T-helper 17 cell (primary cell): ENCODE results near the gene ZNF493. TPM values are rescaled to one million over a fixed set of nuclear protein-coding genes. Genes with fewer than 3 reads are reported as not detected.

Experiments
- ATAC-seq: fragments of 150-1000 bp; cut with Tn5 transposase; 2 replicates; pipeline ENCODE4 v1.10.0; 2021; ENCODE audit warnings: mild to moderate bottlenecking, moderate library complexity
- DNase-seq, 3 donors: peaks; one replicate each; pipeline versions ENCODE4 v3.0.0 to v3.0.0-alpha.2; 2020 to 2021
- H3K9me3 ChIP-seq: one replicate; pipeline ENCODE4 v1.7.0; 2013; ENCODE audit warnings: low read length, mild to moderate bottlenecking; ENCODE audit not compliant: control insufficient read depth, poor library complexity, severe bottlenecking
- H3K27ac Mint-ChIP-seq: one replicate; pipeline ENCODE4 v1.8.0; 2022; ENCODE audit warnings: mild to moderate bottlenecking, moderate library complexity, mixed read lengths
- H3K27me3 Mint-ChIP-seq: one replicate; pipeline ENCODE4 v1.8.0; 2022; ENCODE audit warnings: mixed read lengths
- H3K36me3 Mint-ChIP-seq: one replicate; pipeline ENCODE4 v1.8.0; 2022; ENCODE audit warnings: low read depth, mixed read lengths
- H3K4me1 Mint-ChIP-seq: one replicate; pipeline ENCODE4 v1.8.0; 2022; ENCODE audit warnings: mild to moderate bottlenecking, mixed read lengths
- H3K4me3 Mint-ChIP-seq: one replicate; pipeline ENCODE4 v1.8.0; 2022; ENCODE audit warnings: mild to moderate bottlenecking, moderate library complexity, mixed read lengths
- total RNA-seq, 4 donors: library from RNA in 2 of 4; stranded (reverse) in 2 of 4; gene quantifications; one replicate each; pipeline ENCODE4 v1.2.3 and lab custom pipeline; 2022 to 2026

ZNF493 gene
- total RNA-seq, 2 donors from 2014 or later = 25.6 to 33.9 TPM

DNA sequence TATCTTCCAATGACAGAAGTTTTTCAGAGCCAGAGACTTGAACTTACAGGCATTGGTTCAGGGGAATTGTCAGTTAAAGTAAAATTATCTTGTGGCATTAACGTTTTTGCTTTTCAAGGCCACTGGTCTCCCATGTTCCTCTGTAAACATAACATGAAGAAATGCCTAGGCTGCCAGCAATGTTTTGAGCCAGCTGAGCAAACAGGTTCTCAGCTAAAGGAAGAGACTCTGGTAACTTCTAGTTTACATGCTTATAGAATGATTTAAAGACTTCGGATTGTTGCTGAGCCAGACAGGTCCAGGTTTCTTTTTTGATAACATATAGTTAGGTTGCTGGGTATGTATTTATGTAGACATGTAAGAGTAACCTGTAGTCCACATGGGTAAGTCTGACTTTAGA, 35.7 kb downstream of the ZNF493 start:
- ATAC-seq (no peak), DNase-seq (no peak)
- no peaks in the 10 kb centered on the region for H3K36me3 Mint-ChIP-seq
- H3K27me3 Mint-ChIP-seq = no peaks in the 10 kb centered on the region
- H3K27ac Mint-ChIP-seq = no peak overlapping the region
- no peak overlapping the region for H3K4me3 Mint-ChIP-seq
- H3K4me1 Mint-ChIP-seq = no peaks in the 10 kb centered on the region
- peaks cover 19% of the 10 kb centered on the region for H3K9me3 ChIP-seq

DNA sequence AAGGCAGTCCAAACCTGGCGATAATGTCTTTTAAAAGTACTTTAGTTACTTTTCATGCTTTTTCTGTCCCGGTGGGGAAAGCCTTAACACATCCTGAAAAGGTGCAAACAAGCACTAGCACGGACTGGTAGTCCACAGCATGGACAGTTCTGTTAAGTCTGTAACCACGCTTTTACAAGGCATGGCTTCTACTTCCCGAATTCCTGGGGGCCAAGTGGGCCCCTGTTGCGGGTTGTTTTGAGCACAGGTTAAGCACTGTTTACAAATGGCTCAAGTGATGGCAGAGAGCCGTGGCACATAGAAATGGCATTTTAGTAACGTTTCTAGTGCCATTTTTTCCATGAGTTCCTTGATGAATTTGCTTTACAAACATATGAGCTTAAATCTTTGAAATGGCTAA, 37.6 kb downstream of the ZNF493 start:
- Mint-ChIP-seq H3K27me3 (no peaks in the 10 kb centered on the region), H3K36me3 (no peaks in the 10 kb centered on the region), H3K27ac (no peak overlapping the region), H3K4me1 (no peaks in the 10 kb centered on the region), H3K4me3 (no peak overlapping the region)
- H3K9me3 ChIP-seq = peaks cover 13% of the 10 kb centered on the region
- DNase-seq = no peak
- no peak for ATAC-seq

DNA sequence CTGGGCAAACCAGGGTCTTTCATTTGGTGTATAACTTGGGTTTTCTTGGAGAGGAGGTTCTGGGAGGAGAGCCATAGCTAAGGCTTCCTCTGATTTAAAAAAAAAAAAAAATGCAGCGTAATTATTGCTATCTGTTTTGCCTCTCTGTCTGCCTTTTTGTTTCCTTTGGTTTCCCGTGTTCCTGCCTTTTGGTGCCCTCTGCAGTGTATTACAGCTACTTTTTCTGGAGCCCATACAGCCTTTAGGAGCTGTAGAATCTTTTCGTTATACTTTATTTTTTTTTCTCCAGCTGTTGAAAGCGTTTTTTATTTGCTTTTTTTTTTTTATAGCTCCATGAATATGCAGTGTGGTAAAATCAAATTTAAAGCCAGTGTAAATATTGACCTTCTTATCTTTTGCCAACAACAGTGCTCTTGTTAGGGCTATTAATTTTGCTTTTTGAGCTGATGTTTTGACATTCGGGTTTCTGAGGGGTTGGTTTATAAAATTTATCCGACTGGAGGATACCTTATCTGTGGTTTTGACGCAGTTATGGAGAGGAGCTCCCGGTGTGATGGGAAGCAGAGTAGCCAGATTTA, 38.1 kb downstream of the ZNF493 start:
- Mint-ChIP-seq H3K4me3 (no peak overlapping the region), H3K27ac (no peak overlapping the region), H3K4me1 (no peaks in the 10 kb centered on the region), H3K27me3 (no peaks in the 10 kb centered on the region), H3K36me3 (no peaks in the 10 kb centered on the region)
- peaks cover 13% of the 10 kb centered on the region for H3K9me3 ChIP-seq
- no peak for ATAC-seq
- DNase-seq = no peak

DNA sequence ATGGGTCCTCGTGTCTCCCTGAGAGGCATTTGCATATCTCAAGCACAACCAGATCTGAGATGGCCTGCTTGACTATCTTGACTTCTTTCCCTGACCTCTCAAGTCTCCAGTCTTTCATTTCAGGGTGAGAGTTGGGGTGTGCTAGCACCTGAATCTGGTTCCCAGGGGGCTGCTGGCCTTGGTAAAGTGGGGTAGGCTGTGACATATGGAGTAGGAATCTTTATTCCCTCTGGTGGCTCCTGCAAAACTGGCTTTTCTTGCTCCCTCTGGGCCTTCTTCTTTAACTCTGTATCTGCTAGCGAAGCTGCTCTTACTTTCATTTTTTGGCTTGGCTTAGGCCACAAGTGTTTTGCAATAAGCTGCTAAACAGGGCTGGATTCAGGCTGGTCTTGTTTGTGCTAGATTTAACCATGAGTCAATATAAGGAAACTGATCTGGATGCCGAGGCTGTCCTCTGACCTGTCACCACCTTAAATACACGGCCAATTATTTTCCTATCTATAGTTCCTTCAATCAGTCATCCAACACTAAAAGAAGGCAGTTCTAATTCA, 42.3 kb downstream of the ZNF493 start:
- Mint-ChIP-seq H3K4me3 (no peak overlapping the region), H3K27me3 (no peaks in the 10 kb centered on the region), H3K4me1 (no peaks in the 10 kb centered on the region), H3K36me3 (no peaks in the 10 kb centered on the region), H3K27ac (no peak overlapping the region)
- ATAC-seq (no peak), DNase-seq (no peak)
- H3K9me3 ChIP-seq = peaks cover 16% of the 10 kb centered on the region

DNA sequence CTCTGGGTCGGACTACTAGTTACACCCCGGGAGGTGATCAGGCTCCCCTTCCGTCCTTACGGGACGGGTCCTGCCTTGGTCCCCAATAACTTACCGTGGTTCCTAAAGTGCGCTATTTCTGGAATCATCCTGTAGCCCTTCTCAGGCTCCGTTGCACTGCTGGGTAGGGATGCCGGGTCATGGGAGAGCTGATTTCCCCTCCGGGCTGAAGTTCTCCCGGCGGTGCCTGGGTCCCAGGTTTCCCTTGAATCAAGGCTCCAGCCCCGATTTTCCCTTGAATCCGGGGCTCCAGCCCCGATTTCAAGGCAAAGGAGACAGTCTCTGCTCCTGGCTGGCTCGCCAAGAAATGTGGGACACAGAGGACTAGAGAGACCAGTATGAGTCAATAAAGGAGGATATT, 43.4 kb downstream of the ZNF493 start:
- no peaks in the 10 kb centered on the region for H3K4me1 Mint-ChIP-seq
- H3K27ac Mint-ChIP-seq = no peak overlapping the region
- no peak overlapping the region for H3K4me3 Mint-ChIP-seq
- no peak for ATAC-seq
- no peaks in the 10 kb centered on the region for H3K27me3 Mint-ChIP-seq
- H3K36me3 Mint-ChIP-seq = no peaks in the 10 kb centered on the region
- DNase-seq = no peak
- peaks cover 18% of the 10 kb centered on the region for H3K9me3 ChIP-seq

DNA sequence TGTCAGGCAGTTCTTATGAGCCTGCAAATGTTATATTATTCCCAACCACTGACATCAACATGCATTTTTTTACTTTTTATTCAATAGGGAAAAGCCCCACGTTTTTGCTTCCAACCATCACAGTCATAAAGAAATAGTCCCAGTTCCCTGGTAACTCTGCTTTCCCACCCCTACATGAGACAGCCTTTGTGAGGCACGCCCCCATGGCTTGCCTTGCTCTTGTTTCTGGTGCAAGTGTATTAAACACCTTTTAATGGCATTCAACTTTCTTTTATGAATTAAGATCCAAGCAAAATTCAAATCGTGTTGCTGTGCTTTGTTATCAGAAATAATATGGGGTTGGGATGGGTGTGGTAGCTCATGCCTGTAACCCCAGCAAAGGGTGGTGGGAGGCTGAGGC, 54.3 kb downstream of the ZNF493 start:
- H3K4me3 Mint-ChIP-seq = no peak overlapping the region
- H3K27ac Mint-ChIP-seq = no peak overlapping the region
- DNase-seq (no peak), ATAC-seq (no peak)
- no peaks in the 10 kb centered on the region for H3K36me3 Mint-ChIP-seq
- H3K4me1 Mint-ChIP-seq = no peaks in the 10 kb centered on the region
- H3K9me3 ChIP-seq = peaks cover 4% of the 10 kb centered on the region
- H3K27me3 Mint-ChIP-seq = no peaks in the 10 kb centered on the region

DNA sequence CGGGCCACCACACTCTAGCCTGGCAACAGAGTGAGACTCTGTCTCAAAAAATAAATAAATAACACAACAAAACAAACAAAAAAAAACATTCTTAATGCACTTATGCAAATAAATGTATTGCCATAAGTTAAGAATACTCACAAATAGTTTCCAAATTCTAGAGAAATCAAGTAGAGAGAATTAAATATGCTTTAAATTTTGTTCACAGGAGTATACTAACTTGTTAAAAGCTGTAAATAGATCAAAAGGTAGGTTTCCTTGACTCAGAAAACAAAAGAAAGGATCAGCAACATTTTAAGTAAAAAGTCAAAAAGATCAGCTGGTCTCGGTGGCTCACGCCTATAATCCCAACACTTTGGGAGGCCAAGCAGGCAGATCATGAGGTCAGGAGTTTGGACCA, 58.0 kb downstream of the ZNF493 start:
- no peak for ATAC-seq
- Mint-ChIP-seq H3K4me1 (no peaks in the 10 kb centered on the region), H3K27me3 (no peaks in the 10 kb centered on the region), H3K36me3 (no peaks in the 10 kb centered on the region), H3K27ac (no peak overlapping the region), H3K4me3 (no peak overlapping the region)
- DNase-seq = no peak
- peaks cover 4% of the 10 kb centered on the region for H3K9me3 ChIP-seq

DNA sequence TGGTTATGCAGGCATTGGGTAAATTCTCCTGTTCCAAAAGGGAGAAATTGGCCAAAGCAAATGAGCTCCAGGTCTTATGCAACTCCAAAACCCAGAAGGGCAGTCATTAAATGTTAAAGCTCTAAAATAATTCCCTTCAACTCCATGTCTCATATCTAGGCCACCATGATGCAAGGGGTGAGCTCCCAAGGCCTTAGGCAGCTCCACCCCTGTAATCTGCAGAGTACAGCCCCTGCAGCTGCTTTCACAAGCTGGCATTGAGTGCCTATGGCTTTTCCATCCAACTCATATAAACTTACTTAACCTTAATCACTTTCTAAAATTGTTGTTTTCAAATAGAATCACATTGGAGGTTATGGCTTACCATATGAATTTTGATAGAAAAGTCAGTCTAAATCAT, 63.8 kb downstream of the ZNF493 start:
- peaks cover 5% of the 10 kb centered on the region for H3K36me3 Mint-ChIP-seq
- H3K27me3 Mint-ChIP-seq = peaks cover 15% of the 10 kb centered on the region
- no peaks in the 10 kb centered on the region for H3K9me3 ChIP-seq
- DNase-seq (no peak), ATAC-seq (no peak)
- H3K4me3 Mint-ChIP-seq = no peak overlapping the region
- H3K27ac Mint-ChIP-seq = no peak overlapping the region
- H3K4me1 Mint-ChIP-seq = peaks cover 4% of the 10 kb centered on the region

DNA sequence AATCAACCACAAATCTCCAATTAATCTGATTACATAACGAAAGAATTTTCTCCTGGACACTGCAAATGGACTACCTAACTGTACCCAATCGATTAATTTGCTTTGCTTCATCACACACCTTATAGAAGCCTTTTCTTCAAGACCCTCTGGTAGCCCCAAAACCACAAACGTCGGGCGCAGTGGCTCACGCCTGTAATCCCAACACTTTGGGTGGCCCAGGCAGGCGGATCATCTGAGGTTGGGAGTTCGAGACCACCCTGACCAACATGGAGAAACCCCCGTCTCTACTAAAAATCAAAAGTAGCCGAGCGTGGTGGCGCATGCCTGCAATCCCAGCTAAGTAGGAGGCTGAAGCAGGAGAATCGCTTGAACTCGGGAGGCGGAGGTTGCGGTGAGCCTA, 65.6 kb downstream of the ZNF493 start:
- Mint-ChIP-seq H3K36me3 (peaks cover 5% of the 10 kb centered on the region), H3K4me3 (no peak overlapping the region), H3K27me3 (peaks cover 15% of the 10 kb centered on the region), H3K27ac (no peak overlapping the region), H3K4me1 (peaks cover 4% of the 10 kb centered on the region)
- no peaks in the 10 kb centered on the region for H3K9me3 ChIP-seq
- no peak for ATAC-seq
- no peak for DNase-seq

DNA sequence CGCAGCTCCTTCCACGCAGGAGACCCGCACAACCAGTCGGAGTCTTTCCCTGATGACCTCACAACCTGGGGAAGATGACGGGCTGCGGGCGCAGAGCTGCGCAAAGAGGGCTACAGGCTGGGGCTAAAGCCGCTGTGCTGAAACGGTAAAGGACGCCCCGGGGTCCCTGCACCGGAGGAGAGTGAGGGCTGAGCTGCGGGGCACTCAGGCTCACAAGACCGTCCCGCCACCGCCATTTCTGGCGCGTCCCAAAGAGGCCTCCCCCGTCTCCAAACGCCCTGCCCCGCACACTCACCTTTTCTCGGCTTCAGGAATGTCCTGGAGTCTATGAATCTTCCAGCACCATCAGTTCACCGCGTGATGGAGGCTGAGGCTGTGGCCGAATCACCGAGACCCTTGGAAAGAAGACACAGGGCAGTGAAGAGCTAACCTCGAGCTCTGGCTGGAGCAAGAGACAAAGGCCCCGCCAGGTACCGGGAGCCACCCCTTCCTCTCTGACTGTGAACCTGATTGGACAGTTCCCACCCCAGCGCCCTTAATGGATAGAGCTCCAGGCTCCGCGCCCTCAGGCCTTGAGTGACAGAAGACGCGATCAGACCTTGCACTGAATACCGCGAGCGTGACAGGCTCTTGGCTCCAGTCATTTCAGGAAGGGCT, 66.6 kb downstream of the ZNF493 start:
- Mint-ChIP-seq H3K27ac (peak overlapping the region; percentile 67), H3K4me1 (peaks cover 4% of the 10 kb centered on the region), H3K4me3 (peak overlapping the region; percentile 88), H3K27me3 (peaks cover 15% of the 10 kb centered on the region), H3K36me3 (peaks cover 5% of the 10 kb centered on the region)
- H3K9me3 ChIP-seq = no peaks in the 10 kb centered on the region
- no peak for DNase-seq
- peak; percentile 89 for ATAC-seq

DNA sequence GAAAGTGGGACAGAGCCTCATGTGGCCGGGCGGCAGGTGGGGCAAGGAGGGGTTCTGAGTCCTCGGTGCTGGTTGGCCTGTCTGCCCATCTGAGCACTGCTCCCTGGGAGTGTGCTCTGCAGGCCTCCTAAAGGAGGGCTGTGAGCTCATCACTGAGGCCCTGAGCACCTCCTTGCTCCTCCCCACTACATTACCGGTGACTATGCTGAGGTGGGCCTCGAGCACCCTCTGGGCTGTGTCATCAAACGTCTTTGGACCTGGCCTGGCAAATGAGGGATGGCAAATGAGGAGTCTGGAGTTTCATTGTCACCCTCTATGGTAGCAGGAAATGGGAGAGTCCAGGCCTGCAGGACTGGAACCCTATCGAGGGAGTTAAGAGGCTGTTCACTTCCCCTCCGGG, 69.7 kb downstream of the ZNF493 start:
- DNase-seq (no peak), ATAC-seq (no peak)
- Mint-ChIP-seq H3K27me3 (peaks cover 15% of the 10 kb centered on the region), H3K27ac (no peak overlapping the region), H3K4me3 (no peak overlapping the region), H3K36me3 (peaks cover 5% of the 10 kb centered on the region), H3K4me1 (peaks cover 4% of the 10 kb centered on the region)
- H3K9me3 ChIP-seq = no peaks in the 10 kb centered on the region

DNA sequence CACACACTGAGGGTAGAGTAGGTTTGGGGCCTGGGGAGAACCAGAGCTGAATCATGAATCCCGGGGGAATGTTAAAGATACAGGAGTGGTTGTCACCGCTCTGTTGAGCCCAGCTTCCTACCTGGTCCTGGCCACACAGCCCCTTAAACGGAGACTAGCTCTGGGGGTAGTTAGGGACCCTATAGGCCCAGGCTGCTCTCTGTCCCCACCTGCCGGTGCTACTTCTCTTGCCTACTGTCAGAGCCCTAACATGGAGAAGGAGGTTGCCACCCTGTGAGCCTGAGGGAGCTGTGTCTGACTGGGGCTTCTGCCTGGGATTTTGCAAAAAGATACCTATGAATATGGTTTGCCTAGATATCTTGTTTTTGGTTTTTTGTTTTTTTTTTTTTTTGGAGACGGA, 71.9 kb downstream of the ZNF493 start:
- Mint-ChIP-seq H3K36me3 (peaks cover 2% of the 10 kb centered on the region), H3K4me1 (peaks cover 1% of the 10 kb centered on the region), H3K27me3 (peaks cover 7% of the 10 kb centered on the region), H3K27ac (no peak overlapping the region), H3K4me3 (no peak overlapping the region)
- no peak for ATAC-seq
- DNase-seq = no peak
- no peaks in the 10 kb centered on the region for H3K9me3 ChIP-seq

DNA sequence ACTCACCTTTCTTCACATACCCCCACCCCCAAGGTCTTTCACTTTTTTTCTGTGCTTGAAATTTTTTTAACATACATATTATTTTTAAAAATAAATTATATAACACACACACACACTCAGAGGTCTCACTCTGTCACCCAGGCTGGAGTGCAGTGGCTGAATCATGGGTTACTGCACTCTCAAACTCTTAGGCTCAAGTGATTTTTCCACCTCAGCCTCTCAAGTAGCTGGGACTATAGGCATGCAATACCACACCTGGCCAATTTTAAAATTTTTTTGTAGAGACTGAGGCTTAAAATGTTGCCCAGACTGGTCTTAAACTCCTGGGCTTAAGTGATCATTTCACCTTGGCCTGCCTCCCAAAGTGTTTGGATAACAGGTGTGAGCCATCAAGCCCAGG, 75.6 kb downstream of the ZNF493 start:
- no peak for DNase-seq
- no peaks in the 10 kb centered on the region for H3K36me3 Mint-ChIP-seq
- no peak for ATAC-seq
- no peaks in the 10 kb centered on the region for H3K9me3 ChIP-seq
- H3K4me1 Mint-ChIP-seq = peaks cover 2% of the 10 kb centered on the region
- H3K27me3 Mint-ChIP-seq = no peaks in the 10 kb centered on the region
- no peak overlapping the region for H3K27ac Mint-ChIP-seq
- no peak overlapping the region for H3K4me3 Mint-ChIP-seq

DNA sequence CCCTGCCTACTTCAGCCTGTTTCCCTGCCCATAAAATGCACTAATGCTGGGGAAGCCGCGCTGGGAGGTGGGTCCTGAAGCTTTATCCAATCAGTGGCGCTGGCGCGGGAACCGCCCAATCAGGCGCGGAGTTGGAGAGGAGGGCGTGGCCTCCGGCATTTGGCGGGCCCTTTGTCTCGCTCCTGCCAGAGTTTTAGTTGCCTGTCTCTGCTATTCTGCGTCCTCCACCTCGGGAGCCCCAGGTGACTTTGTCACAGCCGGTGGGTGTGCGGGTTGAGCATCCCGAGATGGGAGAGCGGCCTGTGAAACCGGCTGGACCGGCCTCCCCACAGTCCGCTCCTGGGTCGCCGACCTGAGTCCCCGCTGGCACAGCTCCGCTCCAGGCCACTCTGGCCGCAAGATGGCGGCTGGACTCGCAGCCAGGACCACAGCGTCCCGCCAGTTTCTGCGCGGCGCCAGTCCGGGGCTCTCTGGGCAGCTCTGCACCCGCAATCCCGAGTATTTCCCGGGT, 77.8 kb downstream of the ZNF493 start:
- peak overlapping the region; percentile 72 for H3K4me3 Mint-ChIP-seq
- H3K27ac Mint-ChIP-seq = no peak overlapping the region
- no peaks in the 10 kb centered on the region for H3K9me3 ChIP-seq
- peak; percentile 44 to 72 (median 61) for DNase-seq
- no peaks in the 10 kb centered on the region for H3K36me3 Mint-ChIP-seq
- ATAC-seq = peak; percentile 100
- H3K4me1 Mint-ChIP-seq = peaks cover 2% of the 10 kb centered on the region
- no peaks in the 10 kb centered on the region for H3K27me3 Mint-ChIP-seq
